ENCODE data around the gene ESPNL.
"Not testable (repeated sequence)": the region's sequence is repeated elsewhere in the genome, so short reads cannot be mapped to it uniquely, and the experiment has no call there.

The ESPNL gene

GRCh38 chr2:238100049-238100820, at the start of gene ESPNL:
Gene ESPNL (plus strand): TSS chr2:238100340. CDS start chr2:238100420, 80 bp downstream.
- DNase-seq (ENCODE audit: low spot score), result no peak

- peak; percentile 24 for DNase-seq (ENCODE audit: low spot score)
These were observed 46.9 kb upstream of the ESPNL start for GRCh38 chr2:238053191-238053776.

- no peak for DNase-seq (ENCODE audit: low spot score)
These were observed 44.3 kb upstream of the ESPNL start for GRCh38 chr2:238055841-238056240.

GRCh38 chr2:238057696-238058575, 42.2 kb upstream of the ESPNL start:
- DNase-seq (ENCODE audit: low spot score), result not testable (repeated sequence)

- no peak for DNase-seq (ENCODE audit: low spot score)
These were observed 40.6 kb upstream of the ESPNL start for GRCh38 chr2:238059505-238059904.

- DNase-seq (ENCODE audit: low spot score), result peak; percentile 32
These were observed 40.0 kb upstream of the ESPNL start for GRCh38 chr2:238060096-238060541.

- peak; percentile 100 for DNase-seq (ENCODE audit: low spot score)
These were observed 39.4 kb upstream of the ESPNL start, which contains the start of gene SCLY for GRCh38 chr2:238060542-238061314. Gene SCLY (plus strand): TSS chr2:238061001. CDS start chr2:238061055, 54 bp downstream.

GRCh38 chr2:238061315-238062202, 38.6 kb upstream of the ESPNL start:
- DNase-seq (ENCODE audit: low spot score), result peak; percentile 54

GRCh38 chr2:238063414-238064189, 36.5 kb upstream of the ESPNL start:
- DNase-seq (ENCODE audit: low spot score), result no peak

GRCh38 chr2:238064376-238064775, 35.8 kb upstream of the ESPNL start:
- DNase-seq (ENCODE audit: low spot score), result no peak

- DNase-seq (ENCODE audit: low spot score), result no peak
These were observed 34.9 kb upstream of the ESPNL start for GRCh38 chr2:238065071-238065846.

GRCh38 chr2:238066218-238066617, 33.9 kb upstream of the ESPNL start:
- no peak for DNase-seq (ENCODE audit: low spot score)

GRCh38 chr2:238066718-238067117, 33.4 kb upstream of the ESPNL start:
- DNase-seq (ENCODE audit: low spot score), result not testable (repeated sequence)

GRCh38 chr2:238067939-238068338, 32.2 kb upstream of the ESPNL start:
- no peak for DNase-seq (ENCODE audit: low spot score)

GRCh38 chr2:238069021-238069709, 31.0 kb upstream of the ESPNL start:
- DNase-seq (ENCODE audit: low spot score), result no peak

- DNase-seq (ENCODE audit: low spot score), result no peak
These were observed 30.3 kb upstream of the ESPNL start for GRCh38 chr2:238069877-238070276.

GRCh38 chr2:238075397-238075796, 24.7 kb upstream of the ESPNL start:
- no peak for DNase-seq (ENCODE audit: low spot score)

GRCh38 chr2:238077292-238077691, 22.8 kb upstream of the ESPNL start:
- DNase-seq (ENCODE audit: low spot score), result no peak
